Keratinocyte (primary cell): ENCODE data around the gene SDK2.

Experiments used
- EZH2 ChIP-seq: IDR thresholded peaks from one replicate; pipeline ENCODE4 v1.6.1; 2012; ENCODE audit warnings: inconsistent platforms, mild to moderate bottlenecking, low read length, moderate library complexity
- TF ChIP-seq, protein P1 (sequence below), 3 experiments: IDR thresholded peaks in 1 of 3; conservative IDR thresholded peaks in 1 of 3; optimal IDR thresholded peaks in 1 of 3; 2 replicates in 2 of 3; 3 replicates in 1 of 3; pipeline versions ENCODE3 to v1.5.1; 2011; ENCODE audit warnings: low read length in 3 of 3, mild to moderate bottlenecking in 3 of 3, moderate library complexity in 2 of 3, control low read depth in 1 of 3, inconsistent platforms in 1 of 3; ENCODE audit not compliant: insufficient read depth in 2 of 3; ENCODE audit errors: extremely low read depth in 1 of 3

GRCh38 chr17:73492821-73493814, 151.1 kb downstream of the SDK2 start:
- TF ChIP-seq, protein P1, sequence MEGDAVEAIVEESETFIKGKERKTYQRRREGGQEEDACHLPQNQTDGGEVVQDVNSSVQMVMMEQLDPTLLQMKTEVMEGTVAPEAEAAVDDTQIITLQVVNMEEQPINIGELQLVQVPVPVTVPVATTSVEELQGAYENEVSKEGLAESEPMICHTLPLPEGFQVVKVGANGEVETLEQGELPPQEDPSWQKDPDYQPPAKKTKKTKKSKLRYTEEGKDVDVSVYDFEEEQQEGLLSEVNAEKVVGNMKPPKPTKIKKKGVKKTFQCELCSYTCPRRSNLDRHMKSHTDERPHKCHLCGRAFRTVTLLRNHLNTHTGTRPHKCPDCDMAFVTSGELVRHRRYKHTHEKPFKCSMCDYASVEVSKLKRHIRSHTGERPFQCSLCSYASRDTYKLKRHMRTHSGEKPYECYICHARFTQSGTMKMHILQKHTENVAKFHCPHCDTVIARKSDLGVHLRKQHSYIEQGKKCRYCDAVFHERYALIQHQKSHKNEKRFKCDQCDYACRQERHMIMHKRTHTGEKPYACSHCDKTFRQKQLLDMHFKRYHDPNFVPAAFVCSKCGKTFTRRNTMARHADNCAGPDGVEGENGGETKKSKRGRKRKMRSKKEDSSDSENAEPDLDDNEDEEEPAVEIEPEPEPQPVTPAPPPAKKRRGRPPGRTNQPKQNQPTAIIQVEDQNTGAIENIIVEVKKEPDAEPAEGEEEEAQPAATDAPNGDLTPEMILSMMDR (optimal IDR thresholded peaks at IDR 0.05 in 1 of 3, IDR thresholded peaks at IDR 0.05 in 1 of 3, conservative IDR thresholded peaks at IDR 0.05 in 1 of 3; ENCODE audit: extremely low read depth in 1 of 3, insufficient read depth in 2 of 3, low read length in 3 of 3) = no peak
- no peak for TF ChIP-seq EZH2
